Limb (tissue), 2 donors: ENCODE results near the gene MACC1.

Experiments used
- DNase-seq, 2 donors: peaks; one replicate each; pipeline ENCODE4 v3.0.0-alpha.2; 2016; ENCODE audit errors: extremely low spot score in 2 of 2

The MACC1 gene

DNA sequence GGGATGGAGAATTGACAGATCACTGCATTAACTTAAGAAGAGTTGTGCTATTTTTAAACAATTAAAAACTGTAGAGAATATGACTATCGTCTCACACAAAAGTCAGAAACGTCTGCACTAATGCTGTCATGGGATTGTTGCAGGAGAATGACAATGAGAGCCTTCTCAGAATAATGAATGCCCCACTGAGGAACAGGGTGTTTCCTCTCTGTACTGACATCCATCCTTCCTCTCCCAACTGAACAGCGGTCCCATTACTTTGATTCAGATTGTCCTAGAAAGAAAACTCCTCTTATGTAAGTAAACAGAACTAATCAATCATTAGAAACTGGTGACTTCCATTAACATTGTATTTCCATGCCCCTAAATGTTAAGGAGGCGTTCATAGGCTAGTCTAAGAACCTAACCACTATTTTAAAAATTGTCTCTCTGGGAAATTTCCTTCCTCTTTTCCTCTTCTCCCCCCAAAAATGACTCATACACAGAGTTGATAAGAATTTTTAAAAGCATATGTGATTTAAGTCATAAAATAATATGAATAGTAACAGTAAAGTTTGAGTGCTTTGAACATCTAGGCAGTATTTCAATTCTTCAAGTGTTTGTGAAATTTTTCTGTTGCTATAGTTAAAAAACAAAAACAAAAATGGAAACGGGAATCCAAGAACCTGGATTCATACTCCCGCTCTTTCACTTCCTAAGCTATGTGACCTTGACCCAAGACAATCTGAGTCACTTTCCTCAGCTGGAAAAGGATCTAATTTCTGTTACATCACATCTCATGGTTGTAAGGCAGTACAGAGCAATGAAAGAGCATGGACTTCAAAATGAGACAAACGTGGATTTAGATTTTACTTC is 12.7 kb upstream of the MACC1 start:
- no peak for DNase-seq

- DNase-seq = no peak
These were observed 11.9 kb upstream of the MACC1 start for GRCh38 chr7:20229081-20229480.

- no peak for DNase-seq
These were observed 11.5 kb upstream of the MACC1 start for GRCh38 chr7:20228654-20229053.

GRCh38 chr7:20227291-20227795 is 10.2 kb upstream of the MACC1 start:
- DNase-seq = no peak

- DNase-seq = no peak
These were observed 9.7 kb upstream of the MACC1 start for GRCh38 chr7:20226860-20227259.

- DNase-seq = no peak
These were observed 8.2 kb upstream of the MACC1 start for GRCh38 chr7:20225384-20225783.

DNA sequence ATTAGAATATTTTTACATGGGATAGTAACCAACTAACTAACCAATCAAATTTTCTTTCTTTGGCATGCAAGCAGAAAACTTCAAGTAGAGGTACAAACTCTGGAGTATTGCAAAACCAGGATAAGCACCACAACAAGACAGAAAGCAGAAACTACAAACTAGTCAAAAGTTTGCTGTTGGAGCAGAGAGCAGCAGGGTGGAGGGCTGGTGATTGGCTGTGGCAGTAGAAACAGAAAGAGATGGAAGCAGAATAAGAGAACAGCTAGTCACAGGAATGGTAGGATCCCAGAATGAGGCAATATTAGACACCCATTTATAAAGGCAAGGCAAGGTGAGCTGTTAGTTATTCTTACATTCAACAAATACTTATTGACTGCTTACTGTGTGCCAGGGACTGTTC is 6.8 kb upstream of the MACC1 start:
- DNase-seq = no peak

- DNase-seq = no peak
These were observed 6.2 kb upstream of the MACC1 start for GRCh38 chr7:20223356-20223755.

DNA sequence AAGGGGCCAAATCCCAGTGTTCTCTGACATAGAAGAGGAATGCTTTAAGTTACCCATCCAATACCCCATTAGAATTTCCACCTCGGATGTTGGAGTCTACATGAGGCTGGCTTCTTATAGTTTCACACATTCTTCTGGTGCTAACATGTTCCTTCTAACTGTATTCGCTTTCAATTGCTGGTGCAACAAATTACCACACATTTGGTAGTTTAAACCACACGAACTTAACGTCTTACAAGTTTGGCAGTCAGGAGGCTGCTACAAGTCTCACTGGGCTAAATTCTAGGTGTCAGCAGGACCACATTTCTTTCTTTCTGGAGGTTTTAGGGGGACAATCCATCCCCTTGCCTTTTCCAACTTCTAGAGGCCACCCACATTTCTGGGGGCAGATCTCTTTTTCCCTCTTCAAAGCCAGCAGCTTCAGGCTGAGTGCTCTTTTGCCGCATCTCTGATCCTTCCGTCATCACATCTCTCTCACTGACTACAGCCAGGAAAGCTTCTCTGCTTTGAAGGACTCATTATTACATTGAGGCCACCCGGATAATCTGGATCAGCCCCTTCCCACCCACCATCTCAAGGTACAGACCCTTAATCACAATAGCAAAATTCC is 5.1 kb upstream of the MACC1 start:
- DNase-seq = no peak

DNA sequence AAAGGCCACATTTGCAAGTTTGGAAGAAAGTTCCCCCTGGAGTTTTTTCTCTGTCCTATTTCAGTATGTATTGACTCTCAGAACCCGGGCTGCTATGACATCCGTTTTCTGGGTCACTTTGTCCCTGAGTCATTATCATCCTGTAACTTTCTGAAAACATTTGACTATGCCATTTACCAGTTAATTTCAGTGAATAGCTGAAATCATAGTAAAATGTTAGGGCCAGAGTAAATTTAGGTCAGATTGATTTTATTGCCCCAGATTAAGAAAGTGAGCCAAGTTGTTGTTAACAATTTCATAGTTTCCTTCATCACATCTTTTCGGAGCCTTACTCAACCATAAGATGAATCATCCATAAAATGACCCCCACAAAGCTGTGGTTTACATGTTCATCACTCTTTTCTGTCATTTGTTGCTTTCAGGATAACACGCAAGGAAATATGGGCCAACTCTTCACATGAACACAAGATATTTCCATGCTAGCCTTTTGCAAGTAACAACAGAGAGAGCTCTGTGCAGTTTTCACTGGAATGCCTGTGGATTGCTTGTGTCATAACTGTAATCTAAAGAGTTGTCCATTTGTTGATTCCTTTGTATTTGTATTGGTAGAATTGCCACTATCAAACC is 3.9 kb upstream of the MACC1 start:
- DNase-seq = no peak

DNA sequence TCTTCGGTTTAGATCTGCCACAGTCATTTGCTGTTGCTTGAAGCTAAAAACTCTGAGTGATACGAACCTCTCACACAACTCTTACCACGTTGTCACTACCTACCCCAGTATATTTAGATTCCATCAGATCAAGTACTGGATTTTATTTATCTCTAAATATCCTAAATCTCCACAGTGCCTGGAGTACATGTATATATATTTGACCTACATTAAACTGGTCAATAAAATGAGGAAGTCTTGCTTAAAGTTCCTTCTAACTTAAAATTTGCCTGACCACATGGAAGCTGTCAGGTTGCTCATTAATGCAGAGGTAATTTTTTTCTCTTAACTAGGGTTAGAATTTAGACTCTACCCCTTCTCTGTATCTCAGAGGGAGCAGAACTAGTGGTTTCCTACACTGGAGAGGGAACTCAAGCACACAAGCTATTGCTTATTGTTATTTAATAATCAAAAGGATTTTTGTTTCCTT is 3.1 kb upstream of the MACC1 start:
- no peak for DNase-seq

- DNase-seq = no peak
These were observed 2.5 kb upstream of the MACC1 start for GRCh38 chr7:20219446-20220292.

DNA sequence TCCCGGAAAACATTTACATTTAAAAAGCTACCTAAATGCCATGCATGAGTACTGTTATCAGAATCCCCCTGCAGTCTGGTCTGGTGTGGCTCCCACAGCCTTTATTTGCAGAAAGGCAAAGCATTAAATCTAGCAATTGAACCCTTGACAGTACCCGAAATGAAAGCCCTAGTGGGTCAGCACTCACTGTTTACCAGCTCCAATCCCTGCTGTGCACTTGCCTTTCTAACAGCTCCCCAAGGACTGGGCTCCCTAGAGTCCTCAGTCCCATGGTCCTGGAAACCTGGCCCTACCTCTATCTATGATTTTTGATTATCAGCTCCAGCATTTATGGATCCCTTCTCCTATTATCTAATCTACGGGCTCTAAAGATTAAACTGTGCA is 1.9 kb upstream of the MACC1 start:
- DNase-seq = no peak

DNA sequence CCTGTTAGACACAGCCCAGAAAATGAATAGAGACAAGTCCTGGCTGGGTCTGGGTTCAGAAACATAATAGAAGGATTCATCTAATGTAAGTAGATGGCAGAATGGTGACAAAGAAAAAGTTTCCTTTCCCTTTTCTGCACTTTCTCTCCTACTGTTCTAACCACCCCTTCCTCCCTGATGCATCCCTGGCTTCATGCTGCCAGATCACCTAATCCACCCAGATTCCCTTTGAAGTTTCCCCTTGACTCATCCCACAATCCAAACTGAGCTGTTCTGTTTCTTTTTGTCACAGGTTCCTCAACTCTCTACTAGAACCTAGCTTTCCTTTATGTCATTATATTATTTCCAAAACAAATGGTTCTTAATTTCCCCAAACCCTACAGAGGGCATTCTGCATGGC is 1.1 kb upstream of the MACC1 start:
- DNase-seq = no peak

DNA sequence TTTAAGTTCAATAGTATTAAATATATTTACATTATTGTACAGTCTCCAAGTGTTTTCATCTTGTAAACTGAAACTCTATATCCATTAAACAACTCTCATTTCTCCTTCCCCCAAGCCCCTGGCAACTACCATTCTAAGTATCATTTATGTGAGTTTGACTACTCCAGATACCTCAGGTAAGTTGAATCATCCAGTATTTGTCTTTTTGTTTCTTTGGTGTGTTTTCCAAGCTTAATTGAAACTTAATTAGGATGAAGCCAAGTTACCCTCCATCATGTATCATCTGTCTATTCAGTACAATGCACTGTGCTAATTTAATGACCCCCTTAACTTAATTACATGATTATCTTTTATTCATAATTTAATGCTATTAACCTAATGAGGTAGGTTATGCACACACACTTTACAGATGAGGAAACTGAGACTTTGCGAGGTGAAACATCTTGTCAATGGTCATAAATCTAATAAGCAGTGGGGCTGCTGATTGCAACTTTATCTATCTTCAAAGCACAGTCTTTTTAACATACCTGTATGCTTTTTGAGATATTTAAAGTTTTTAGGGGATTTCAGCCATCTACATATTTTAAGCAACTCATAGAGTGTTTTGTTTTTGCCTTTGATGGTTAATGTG is 663 bp downstream of the MACC1 start:
- DNase-seq = no peak

DNA sequence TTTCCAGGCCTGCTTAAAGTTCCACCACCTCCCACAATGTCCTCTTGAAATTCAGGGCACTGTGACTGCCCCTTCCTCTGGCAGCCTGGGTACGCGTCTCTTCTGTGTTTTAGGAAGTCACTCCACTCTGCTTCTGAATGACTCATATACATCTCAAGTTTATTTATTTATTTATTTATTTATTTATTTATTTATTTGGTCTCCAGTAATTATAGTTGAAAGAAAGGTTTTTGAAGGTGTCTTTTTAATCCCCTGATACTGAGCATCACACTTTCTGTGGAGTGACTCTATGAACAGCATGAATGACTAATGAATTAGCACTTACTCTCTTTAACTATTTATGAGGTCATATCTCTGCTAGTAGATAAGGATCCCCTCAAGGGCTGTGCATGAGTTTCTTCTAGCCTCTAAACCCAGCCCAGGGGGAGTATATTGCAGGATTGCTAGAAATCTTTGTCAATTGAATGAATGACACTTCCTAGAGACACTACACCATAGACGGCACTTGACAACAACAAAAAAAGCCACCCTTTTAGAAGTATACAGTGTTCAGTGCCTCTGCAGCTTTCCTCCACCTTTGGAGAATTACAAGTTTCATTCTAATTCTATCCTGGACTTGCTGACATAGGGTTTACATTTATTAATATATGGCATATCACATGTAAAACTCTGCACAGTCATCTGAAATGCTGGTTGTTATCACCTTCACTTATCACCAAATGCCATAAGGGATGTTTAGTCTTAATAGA is 2.1 kb downstream of the MACC1 start:
- no peak for DNase-seq

DNA sequence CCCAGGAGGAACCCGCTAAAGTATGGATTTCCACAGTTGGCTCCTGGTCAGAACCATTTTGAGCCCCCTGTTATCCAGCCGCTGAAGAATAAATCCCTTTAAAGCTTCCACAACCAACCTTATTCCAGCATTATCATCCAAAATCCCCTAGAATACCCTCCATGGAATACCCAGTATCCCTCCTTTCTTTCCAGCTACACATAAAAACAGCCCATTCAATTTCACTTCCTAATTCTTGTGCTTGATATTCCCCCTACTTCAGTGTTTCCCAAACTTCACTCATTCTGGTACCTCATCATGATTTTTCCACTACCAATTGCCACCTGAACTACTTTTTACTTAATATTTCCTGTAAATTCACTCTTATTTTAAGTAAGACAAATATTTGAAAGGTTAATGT is 3.1 kb downstream of the MACC1 start:
- DNase-seq = no peak

GRCh38 chr7:20213378-20213777 is 3.8 kb downstream of the MACC1 start:
- DNase-seq = no peak

GRCh38 chr7:20211376-20211775 is 5.8 kb downstream of the MACC1 start:
- DNase-seq = no peak

DNA sequence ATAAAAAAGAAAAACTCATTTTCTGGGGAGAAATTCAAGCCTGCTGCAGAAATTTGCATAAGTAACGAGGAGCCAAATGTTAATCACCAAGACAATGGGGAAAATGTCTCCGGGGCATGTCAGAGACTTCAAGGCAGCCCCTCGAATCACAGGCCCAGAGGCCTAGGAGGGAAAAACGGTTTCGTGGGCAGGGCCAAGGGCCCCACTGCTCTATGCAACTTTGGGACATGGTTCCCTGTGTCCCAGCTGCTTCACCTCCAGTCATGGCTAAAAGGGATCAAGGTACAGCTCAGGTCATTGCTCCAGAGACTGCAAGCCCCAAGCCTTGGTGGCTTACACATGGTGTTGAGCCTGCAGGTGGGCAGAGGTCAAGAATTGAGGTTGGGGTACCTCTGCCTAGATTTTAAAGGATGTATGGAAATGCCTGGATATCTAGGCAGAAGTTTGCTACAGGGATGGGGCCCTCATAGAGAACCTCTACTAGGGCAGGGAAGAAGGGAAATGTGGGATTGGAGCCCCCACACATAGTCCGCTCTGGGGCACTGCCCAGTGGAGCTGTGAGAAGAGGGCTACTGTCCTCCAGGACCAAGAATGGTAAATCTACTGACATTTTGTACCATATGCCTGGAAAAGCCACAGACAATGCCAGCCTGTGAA is 8.4 kb downstream of the MACC1 start:
- no peak for DNase-seq
